Endothelial cell (in vitro differentiated cells): Measurements from ENCODE around the gene TGFB1I1. TPM values are rescaled to one million over a fixed set of nuclear protein-coding genes. Genes with fewer than 3 reads are reported as not detected.

Experiments
- DNase-seq: peaks from one replicate; pipeline ENCODE4 v3.0.0; 2021; ENCODE audit warnings: low spot score
- H3K27ac Mint-ChIP-seq: one replicate; pipeline ENCODE4 v1.8.0; 2021; ENCODE audit warnings: mixed read lengths, inconsistent platforms; ENCODE audit not compliant: unreplicated experiment
- H3K27me3 Mint-ChIP-seq: one replicate; pipeline ENCODE4 v1.8.0; 2021; ENCODE audit warnings: mild to moderate bottlenecking, moderate library complexity, mixed read lengths, inconsistent platforms; ENCODE audit not compliant: unreplicated experiment
- H3K36me3 Mint-ChIP-seq: one replicate; pipeline ENCODE4 v1.8.0; 2021; ENCODE audit warnings: mild to moderate bottlenecking, low read depth, mixed read lengths, inconsistent platforms; ENCODE audit not compliant: unreplicated experiment
- H3K4me1 Mint-ChIP-seq: one replicate; pipeline ENCODE4 v1.8.0; 2021; ENCODE audit warnings: mild to moderate bottlenecking, mixed read lengths, inconsistent platforms; ENCODE audit not compliant: unreplicated experiment
- H3K4me3 Mint-ChIP-seq: one replicate; pipeline ENCODE4 v1.8.0; 2021; ENCODE audit warnings: mild to moderate bottlenecking, mixed read lengths, inconsistent platforms; ENCODE audit not compliant: unreplicated experiment
- H3K9me3 Mint-ChIP-seq: one replicate; pipeline ENCODE4 v1.8.0; 2021; ENCODE audit warnings: mixed read lengths, inconsistent platforms; ENCODE audit not compliant: unreplicated experiment
- total RNA-seq: library from RNA; stranded (reverse); fragmentation: NEBNext Ultra II Directional; extraction: Animal tissue kit (Norgen Biotek cat#: 25700); gene quantifications from one replicate; pipeline ENCODE4 v1.2.1, GENCODE V29; 2021; ENCODE audit not compliant: unreplicated experiment
- TF ChIP-seq, protein P1 (sequence below): fragments of 200-600 bp; sonication (generic); IDR thresholded peaks from one replicate; pipeline ENCODE4 v1.5.0; 2021; ENCODE audit warnings: antibody characterized with exemption; ENCODE audit not compliant: unreplicated experiment

The TGFB1I1 gene
- total RNA-seq, 1 donor from 2014 or later, result 42.5 TPM

DNA sequence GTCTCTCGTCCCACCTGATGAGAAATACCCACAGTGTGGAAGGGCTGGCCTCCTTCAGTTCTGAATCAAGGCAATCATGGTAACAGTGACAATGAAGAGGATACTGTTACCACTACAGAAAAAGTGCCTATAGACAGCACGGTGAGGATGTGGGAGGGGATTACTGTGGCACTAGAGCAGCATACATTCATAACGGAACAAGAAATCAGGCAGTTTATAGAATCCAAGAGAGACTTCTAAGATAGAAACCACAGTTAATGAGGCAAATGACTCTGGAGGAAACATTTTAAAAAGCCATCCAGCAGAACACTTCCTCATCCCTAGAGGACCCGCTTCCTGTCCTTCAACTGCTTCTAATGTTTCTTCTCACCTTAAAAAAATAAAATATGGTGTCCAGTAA is 33.5 kb downstream of the TGFB1I1 start:
- Mint-ChIP-seq H3K27me3 (peaks cover 7% of the 10 kb centered on the region), H3K27ac (peak overlapping the region; percentile 58), H3K9me3 (no peaks in the 10 kb centered on the region), H3K36me3 (no peaks in the 10 kb centered on the region), H3K4me1 (peaks cover 37% of the 10 kb centered on the region), H3K4me3 (peak overlapping the region; percentile 33)
- DNase-seq, result no peak
- TF ChIP-seq, protein P1, sequence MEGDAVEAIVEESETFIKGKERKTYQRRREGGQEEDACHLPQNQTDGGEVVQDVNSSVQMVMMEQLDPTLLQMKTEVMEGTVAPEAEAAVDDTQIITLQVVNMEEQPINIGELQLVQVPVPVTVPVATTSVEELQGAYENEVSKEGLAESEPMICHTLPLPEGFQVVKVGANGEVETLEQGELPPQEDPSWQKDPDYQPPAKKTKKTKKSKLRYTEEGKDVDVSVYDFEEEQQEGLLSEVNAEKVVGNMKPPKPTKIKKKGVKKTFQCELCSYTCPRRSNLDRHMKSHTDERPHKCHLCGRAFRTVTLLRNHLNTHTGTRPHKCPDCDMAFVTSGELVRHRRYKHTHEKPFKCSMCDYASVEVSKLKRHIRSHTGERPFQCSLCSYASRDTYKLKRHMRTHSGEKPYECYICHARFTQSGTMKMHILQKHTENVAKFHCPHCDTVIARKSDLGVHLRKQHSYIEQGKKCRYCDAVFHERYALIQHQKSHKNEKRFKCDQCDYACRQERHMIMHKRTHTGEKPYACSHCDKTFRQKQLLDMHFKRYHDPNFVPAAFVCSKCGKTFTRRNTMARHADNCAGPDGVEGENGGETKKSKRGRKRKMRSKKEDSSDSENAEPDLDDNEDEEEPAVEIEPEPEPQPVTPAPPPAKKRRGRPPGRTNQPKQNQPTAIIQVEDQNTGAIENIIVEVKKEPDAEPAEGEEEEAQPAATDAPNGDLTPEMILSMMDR, result no peak

DNA sequence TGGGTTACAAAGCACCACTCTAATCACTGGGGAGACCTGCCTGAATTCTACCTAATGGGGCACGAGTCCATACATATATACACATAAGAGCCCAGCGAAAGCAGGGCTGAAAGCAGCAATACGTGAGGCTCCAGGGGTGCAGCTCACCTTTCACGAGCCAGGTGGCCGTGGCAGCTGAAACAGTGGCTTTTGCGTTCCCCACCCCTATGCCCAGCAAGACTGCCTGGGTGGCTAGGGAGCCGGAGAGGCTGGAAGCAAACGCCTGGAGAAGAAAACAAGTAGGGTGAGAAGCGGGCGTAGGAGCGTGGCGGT is 35.6 kb downstream of the TGFB1I1 start:
- Mint-ChIP-seq H3K36me3 (no peaks in the 10 kb centered on the region), H3K9me3 (no peaks in the 10 kb centered on the region)
- TF ChIP-seq, protein P1, result no peak

DNA sequence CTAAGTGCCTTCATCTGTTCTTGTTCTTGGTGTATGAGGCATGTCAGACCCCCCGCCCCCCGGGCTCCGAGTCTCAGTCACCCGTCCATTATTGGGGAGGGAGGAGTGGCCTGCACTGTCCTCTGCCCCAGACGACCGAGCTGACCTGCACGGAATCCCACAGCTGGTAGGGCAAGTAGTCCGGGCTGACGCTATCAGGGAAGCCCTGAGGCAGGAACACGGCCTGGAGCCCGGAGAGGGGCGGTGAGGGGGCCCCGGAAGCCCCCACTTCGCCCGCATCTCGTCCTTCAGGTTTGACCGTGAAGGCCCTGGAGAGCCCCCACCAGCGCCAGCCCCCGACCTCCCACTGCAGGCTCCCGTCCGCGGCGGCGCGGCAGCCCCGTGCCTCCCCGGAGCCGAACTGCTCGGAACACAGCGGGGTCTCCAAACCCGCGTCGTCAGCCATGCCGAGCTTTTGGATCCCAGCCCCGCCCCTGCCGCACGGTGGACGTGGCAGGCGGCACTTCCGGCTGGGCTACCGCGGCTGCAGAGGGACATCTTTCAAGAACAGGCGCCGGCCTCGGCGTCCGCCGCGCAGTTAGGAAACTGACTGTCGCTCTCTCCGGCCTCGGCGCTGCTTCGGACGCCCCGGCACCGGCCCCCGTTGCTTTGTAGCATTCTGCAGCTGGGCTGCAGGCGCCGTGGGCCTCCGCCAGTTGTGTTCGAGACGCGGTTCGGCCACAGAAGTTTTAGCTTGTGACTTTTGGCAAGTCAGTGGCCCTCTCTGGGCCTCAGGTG is 36.2 kb downstream of the TGFB1I1 start, which contains the start of gene RUSF1:
Gene RUSF1 (minus strand): TSS at position 463 of the 777 bp plus-strand sequence. CDS start 18 bp downstream, at position 445.
- H3K36me3 Mint-ChIP-seq, result no peaks in the 10 kb centered on the region
- peak; percentile 83 for DNase-seq

More for the DNA sequence above, 35.6 kb downstream of the TGFB1I1 start:
- no peak for DNase-seq
- peak overlapping the region; percentile 39 for H3K27ac Mint-ChIP-seq
- H3K27me3 Mint-ChIP-seq, result peaks cover 7% of the 10 kb centered on the region
- H3K4me3 Mint-ChIP-seq, result peak overlapping the region; percentile 93
- H3K4me1 Mint-ChIP-seq, result peaks cover 37% of the 10 kb centered on the region

DNA sequence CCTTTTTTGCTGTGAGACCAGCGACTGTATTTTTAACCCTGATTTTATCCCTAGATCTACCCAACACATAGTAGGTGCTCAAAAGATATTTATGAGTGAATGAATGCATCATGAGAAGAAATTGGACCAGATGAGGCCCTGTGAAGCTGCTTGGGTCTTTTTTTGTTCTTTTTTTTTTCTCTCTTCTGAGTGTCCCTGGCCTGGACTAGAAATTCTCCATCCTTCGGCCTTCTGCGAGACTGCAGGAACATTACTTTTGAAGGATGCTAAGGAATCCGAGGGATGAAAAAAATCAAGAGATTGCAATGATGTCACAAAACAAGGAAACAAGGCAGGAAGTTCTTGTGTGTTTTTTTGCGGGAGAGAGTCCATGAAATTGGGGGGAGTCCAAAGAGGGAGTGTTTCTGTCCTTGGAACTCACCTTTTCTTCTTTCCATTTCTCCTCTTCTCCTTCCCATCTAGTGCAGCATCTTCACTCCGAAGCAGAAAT is 36.8 kb downstream of the TGFB1I1 start:
- no peaks in the 10 kb centered on the region for H3K36me3 Mint-ChIP-seq
- DNase-seq, result no peak
- H3K4me1 Mint-ChIP-seq, result peaks cover 37% of the 10 kb centered on the region
- no peaks in the 10 kb centered on the region for H3K9me3 Mint-ChIP-seq
- H3K27ac Mint-ChIP-seq, result peak overlapping the region; percentile 97
- H3K4me3 Mint-ChIP-seq, result peak overlapping the region; percentile 93
- peaks cover 7% of the 10 kb centered on the region for H3K27me3 Mint-ChIP-seq
- TF ChIP-seq, protein P1, result no peak

More for the DNA sequence above, 36.2 kb downstream of the TGFB1I1 start, which contains the start of gene RUSF1:
- Mint-ChIP-seq H3K4me3 (peak within 1 kb of the TSS; percentile 93), H3K4me1 (peaks cover 37% of the 10 kb centered on the region), H3K27me3 (peaks cover 7% of the 10 kb centered on the region), H3K9me3 (no peaks in the 10 kb centered on the region), H3K27ac (peak within 1 kb of the TSS; percentile 97)
- TF ChIP-seq, protein P1, result no peak

DNA sequence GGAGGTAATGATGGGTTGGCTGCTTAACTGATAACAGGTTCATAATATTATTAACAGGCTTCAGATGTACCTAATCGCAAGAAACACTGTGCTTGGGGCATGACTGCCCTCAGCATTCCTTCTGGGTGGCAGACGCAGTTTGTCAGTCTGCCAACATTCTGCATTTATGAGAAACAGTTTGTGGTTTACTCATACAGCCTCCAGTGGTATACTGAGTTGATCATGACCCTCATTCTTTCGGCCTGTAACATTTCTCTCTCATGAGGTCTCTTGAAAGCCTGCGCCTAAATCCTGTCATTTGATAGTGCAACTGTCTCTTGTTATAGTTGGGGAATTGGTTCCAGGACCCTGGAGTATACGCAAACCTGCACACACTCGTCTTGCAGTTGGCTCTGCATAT is 41.2 kb downstream of the TGFB1I1 start:
- Mint-ChIP-seq H3K36me3 (no peaks in the 10 kb centered on the region), H3K27ac (no peak overlapping the region), H3K27me3 (peaks cover 13% of the 10 kb centered on the region), H3K4me1 (peaks cover 11% of the 10 kb centered on the region), H3K9me3 (no peaks in the 10 kb centered on the region), H3K4me3 (no peak overlapping the region)
- no peak for DNase-seq
- TF ChIP-seq, protein P1, result no peak
